ENCODE data around the gene ZNF580. TPM values are rescaled to one million over a fixed set of nuclear protein-coding genes. Genes with fewer than 3 reads are reported as not detected.
A peak's percentile ranks its signal among the peaks of the same experiment; 100 is the strongest.

Gene ZNF580
- total and polyA plus RNA-seq, 8 donors: 12.7 to 40.5 (median 18.7) TPM

DNA sequence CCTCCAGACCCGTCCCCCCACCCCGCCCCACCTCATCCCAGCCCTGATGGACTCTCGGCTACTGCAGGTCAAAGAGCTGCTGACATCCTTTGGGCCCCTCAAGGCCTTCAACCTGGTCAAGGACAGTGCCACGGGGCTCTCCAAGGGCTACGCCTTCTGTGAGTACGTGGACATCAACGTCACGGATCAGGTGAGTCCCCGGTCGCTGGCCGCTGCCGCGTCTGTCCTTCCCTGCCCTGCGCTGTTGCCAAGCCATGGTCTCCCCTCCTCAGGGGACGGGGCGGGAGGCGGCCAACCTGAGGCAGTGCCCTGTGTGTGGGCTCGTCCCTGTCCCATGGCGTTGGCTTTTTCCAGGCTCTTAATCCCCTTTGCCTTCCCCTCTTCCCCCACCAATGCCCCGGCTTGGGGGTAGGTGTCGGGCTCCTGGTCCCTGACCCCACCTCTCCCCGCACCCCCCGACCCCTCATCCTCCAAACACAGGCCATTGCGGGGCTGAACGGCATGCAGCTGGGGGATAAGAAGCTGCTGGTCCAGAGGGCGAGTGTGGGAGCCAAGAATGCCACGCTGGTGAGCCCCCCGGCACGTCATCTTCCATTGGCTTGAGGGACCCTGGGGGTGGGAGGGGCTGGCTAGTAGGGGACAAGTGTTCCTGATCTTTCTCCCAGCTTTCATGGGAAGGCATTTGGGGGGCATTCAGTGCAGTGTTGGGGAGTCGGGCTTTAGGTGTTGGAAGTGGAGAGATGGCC is 28.0 kb downstream of the ZNF580 start:
- Histone ChIP-seq H3K27me3 (no peaks in the 10 kb centered on the region), H3K9me3 (no peaks in the 10 kb centered on the region), H3K27ac (no peak overlapping the region), H3K4me3 (no peak overlapping the region), H3K36me3 (peaks cover 11 to 54% (median 28%) of the 10 kb centered on the region in 3 donors), H3K4me1 (no peaks in the 10 kb centered on the region)
- no peak for FAIRE-seq
- intact Hi-C loops (cut with DNase I): no loop called here
- WGBS, 2 donors: 85% methylated on average over 30 of the region's 30 CpGs
- TF ChIP-seq, protein P1, sequence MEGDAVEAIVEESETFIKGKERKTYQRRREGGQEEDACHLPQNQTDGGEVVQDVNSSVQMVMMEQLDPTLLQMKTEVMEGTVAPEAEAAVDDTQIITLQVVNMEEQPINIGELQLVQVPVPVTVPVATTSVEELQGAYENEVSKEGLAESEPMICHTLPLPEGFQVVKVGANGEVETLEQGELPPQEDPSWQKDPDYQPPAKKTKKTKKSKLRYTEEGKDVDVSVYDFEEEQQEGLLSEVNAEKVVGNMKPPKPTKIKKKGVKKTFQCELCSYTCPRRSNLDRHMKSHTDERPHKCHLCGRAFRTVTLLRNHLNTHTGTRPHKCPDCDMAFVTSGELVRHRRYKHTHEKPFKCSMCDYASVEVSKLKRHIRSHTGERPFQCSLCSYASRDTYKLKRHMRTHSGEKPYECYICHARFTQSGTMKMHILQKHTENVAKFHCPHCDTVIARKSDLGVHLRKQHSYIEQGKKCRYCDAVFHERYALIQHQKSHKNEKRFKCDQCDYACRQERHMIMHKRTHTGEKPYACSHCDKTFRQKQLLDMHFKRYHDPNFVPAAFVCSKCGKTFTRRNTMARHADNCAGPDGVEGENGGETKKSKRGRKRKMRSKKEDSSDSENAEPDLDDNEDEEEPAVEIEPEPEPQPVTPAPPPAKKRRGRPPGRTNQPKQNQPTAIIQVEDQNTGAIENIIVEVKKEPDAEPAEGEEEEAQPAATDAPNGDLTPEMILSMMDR (IDR thresholded peaks at IDR 0.05): no peak
- peak in 1 of 6 donors; percentile 70 for DNase-seq
- no peak for ATAC-seq

DNA sequence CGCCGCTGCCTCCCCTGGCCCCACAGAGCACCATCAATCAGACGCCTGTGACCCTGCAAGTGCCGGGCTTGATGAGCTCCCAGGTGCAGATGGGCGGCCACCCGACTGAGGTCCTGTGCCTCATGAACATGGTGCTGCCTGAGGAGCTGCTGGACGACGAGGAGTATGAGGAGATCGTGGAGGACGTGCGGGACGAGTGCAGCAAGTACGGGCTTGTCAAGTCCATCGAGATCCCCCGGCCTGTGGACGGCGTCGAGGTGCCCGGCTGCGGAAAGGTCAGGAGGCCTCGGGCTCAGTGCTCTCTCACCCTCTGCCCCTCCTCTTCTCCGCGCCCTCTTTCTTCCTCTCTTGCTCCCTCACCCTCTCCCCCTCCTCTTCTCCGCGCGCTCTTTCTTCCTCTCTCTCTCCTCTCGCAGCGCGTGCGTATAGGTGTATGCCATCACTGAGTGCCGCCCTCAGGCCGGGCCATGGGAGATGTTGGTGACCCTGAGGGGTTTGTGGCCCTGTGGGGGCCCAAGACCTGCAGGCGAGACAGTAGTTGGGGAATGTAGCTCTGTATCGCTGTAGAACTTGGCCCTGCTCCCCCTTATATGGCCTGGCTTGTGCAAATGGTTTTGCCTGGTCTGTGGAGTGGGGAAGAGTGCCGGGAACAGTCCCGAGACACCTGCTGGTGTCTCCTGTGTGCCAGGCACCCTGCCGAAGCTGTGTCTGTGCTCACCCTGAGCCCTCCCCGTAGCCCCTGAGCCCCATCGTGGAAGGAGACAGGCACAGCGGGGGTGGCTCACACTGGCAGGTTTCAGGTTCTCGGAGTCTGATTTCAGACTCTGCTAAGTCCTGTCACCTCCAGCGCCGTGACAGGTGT is 28.8 kb downstream of the ZNF580 start:
- intact Hi-C loops (cut with DNase I): no loop called here
- Histone ChIP-seq H3K27ac (no peak overlapping the region), H3K27me3 (no peaks in the 10 kb centered on the region), H3K4me1 (peaks cover 0 to 2% (median 0%) of the 10 kb centered on the region in 3 donors), H3K4me3 (no peak overlapping the region), H3K36me3 (peaks cover 11 to 46% (median 21%) of the 10 kb centered on the region in 3 donors), H3K9me3 (no peaks in the 10 kb centered on the region)
- no peak for ATAC-seq
- peak in 1 of 6 donors; percentile 74 for DNase-seq
- WGBS, 2 donors: 85 to 87% methylated on average over 36 to 43 of the region's 43 CpGs
- no peak for FAIRE-seq
- TF ChIP-seq, protein P1 (IDR thresholded peaks at IDR 0.05): no peak

DNA sequence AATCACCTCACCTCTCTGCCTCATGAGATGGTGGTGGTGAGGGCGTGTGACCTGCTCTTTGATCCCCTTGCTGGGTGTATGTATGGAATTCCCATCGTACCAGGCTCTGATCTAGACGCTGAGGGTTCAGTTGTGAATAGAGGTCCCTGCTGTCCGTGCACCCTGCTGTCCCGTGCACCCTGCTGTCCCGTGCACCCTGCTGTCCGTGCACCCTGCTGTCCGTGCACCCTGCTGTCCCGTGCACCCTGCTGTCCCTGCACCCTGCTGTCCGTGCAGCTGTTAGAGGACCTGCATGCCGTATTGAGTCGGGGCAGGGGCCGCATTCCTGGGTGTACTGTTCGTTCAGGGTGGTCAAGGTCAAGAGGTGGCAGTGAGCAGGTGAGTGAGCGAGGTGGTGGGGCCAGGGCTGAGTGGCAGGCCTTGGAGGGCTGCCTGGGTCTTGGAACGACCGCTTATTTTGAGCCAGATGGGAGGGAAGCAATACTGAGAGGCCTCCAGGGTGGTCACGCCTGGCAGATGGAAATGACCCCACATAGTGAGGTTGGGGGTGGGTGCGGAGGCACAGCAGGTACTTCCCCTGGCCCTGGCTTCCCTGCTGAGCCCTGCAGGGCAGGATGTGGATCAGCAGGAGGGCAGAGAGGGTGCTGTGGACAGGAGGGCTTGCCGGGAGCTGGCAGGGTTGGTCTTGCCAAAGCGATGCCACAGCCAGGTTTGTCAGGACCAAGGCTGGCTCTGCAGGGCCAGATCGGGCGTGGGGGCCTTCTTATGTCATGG is 29.7 kb downstream of the ZNF580 start:
- peaks cover 11 to 46% (median 21%) of the 10 kb centered on the region in 3 donors for H3K36me3 ChIP-seq
- WGBS, 2 donors: 66 to 67% methylated on average over 23 of the region's 23 CpGs
- intact Hi-C loops (cut with DNase I): no loop called here
- no peaks in the 10 kb centered on the region for H3K9me3 ChIP-seq
- H3K4me1 ChIP-seq: peaks cover 0 to 2% (median 0%) of the 10 kb centered on the region in 3 donors
- H3K27ac ChIP-seq: no peak overlapping the region
- DNase-seq (peak in 4 of 6 donors; percentile 55 to 95 (median 62)), FAIRE-seq (no peak), ATAC-seq (no peak)
- H3K27me3 ChIP-seq: no peaks in the 10 kb centered on the region
- TF ChIP-seq, protein P1 (IDR thresholded peaks at IDR 0.05): no peak
- no peak overlapping the region for H3K4me3 ChIP-seq

DNA sequence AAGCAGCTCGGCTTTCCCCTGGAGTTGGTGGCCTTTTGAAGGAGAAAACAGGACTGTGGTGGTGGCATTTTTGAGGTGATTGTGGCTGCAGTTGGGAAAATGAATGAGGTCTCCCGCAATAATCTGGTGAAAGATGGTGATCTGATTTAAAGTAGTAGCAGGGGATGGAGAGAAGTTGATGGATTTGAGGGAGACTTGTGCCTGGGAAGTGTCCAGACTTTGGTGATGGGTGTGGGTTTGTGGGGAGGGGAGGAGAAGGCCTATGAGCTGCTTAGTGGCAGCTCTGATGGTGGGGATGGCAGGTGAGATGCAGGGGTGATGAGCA is 30.2 kb downstream of the ZNF580 start:
- no peak overlapping the region for H3K4me3 ChIP-seq
- H3K9me3 ChIP-seq: no peaks in the 10 kb centered on the region
- TF ChIP-seq, protein P1 (IDR thresholded peaks at IDR 0.05): no peak
- ATAC-seq (no peak), DNase-seq (no peak), FAIRE-seq (no peak)
- intact Hi-C loops (cut with DNase I): no loop called here
- no peaks in the 10 kb centered on the region for H3K27me3 ChIP-seq
- no peak overlapping the region for H3K27ac ChIP-seq
- peaks cover 8 to 40% (median 18%) of the 10 kb centered on the region in 3 donors for H3K36me3 ChIP-seq
- H3K4me1 ChIP-seq: peaks cover 0 to 5% (median 1%) of the 10 kb centered on the region in 3 donors
- 65 to 71% methylated on average over 2 of the region's 2 CpGs for WGBS, 2 donors
